Renal pelvis (tissue), 4 donors: ENCODE measurements around the gene CNKSR3. TPM values are rescaled to one million over a fixed set of nuclear protein-coding genes. Genes with fewer than 3 reads are reported as not detected.

Experiments
- DNase-seq: peaks from one replicate; pipeline ENCODE4 v3.0.0-alpha.2; 2013
- polyA plus RNA-seq, 3 donors: library from polyadenylated mRNA; unstranded; fragments of 120-200 nt; gene quantifications; one replicate each; pipeline ENCODE4 v1.2.1, GENCODE V29; 2013; ENCODE audit not compliant: insufficient read length in 3 of 3

Gene CNKSR3
- polyA plus RNA-seq, 3 donors, result 51.9 to 62.0 (median 58.3) TPM

DNA sequence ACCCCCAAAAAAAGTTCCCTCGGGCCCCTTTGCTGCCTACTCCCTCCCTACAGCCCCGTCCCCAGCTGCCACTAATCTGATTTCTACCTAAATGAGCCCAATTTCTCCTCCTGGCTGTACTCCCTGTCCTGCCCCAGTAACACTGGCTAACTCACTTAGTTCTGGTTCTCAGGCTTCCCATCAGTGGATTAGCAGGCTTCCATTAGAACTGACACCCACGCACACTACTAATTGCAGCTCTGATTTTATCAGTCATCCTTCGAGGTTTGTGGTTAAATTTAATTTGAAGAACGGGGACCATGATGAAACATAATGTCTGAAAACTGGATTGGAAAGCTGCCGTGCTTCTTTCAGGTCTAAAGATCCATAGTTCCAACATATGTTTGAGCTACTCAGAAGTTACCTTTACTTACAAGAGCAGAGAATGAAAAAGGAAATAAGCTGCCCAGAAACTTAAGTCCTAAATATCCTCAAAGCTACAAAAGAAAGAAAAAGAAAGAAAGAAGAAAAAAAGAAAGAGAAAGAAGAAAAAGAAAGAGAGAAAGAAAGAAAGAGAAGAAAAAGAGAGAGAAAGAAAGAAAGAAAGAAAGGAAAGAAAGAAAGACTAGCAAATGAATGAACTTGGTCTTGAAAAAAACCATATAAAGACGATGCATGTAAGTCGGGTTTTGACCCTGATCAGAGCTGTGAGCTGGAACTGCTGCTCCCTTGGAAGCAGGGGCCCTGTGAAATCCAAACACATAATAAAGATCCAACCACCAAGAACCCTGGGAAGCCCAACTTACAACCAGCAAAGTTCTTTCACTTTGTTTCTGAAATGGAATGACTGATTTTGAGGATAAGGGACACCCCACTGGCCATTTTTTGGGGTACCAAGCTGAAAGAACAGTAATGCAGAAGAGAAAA is 51.7 kb downstream of the CNKSR3 start:
- no peak for DNase-seq

DNA sequence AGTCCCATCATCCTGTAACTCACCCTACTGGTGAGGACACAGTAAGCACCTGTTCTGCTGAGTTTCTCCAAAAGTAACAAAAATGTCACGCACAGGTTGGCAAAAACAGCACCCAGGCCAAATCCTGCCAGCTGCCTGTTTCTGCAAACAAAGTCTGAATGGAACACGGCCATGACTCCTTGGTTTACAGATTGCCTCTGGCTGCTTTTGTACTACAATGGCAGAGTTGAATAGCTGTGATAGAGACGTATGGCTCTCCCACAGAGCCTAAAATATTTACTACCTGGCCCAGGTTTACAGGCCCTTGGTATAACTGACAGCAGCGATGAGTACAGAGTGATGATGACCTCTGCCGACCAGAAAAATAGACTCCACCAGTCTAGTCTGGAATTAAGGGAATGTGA is 52.6 kb downstream of the CNKSR3 start:
- no peak for DNase-seq

DNA sequence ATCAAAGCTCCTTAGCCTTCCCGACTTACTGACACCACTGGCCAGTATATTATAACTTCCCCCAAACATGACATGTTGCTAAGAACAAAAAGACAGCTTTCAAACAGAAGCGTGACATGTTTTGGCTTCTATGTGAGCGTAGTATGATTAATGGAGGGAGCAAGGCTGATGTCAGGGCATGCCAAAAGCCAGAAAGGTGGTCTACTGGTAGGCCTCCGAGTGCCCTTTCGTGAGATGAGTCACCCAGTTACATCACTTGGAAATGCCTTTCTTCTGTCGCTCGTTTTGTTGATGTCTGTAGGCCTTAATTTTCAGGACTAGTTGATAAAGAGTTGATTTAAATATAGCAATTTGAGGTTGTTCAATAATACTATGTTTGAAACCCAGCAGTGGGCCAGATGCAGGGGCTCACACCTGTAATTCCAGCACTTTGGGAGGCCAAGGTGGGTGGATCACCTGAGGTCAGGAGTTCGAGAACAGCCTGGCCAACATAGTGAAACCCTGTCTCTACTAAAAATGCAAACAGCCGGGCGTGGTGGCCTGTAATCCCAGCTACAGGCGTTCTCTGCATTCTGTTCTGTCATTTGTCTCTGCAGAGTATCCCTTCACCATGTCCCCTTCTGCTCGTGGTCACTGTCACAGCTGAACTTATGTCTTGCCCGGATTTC is 53.3 kb downstream of the CNKSR3 start:
- DNase-seq, result no peak

DNA sequence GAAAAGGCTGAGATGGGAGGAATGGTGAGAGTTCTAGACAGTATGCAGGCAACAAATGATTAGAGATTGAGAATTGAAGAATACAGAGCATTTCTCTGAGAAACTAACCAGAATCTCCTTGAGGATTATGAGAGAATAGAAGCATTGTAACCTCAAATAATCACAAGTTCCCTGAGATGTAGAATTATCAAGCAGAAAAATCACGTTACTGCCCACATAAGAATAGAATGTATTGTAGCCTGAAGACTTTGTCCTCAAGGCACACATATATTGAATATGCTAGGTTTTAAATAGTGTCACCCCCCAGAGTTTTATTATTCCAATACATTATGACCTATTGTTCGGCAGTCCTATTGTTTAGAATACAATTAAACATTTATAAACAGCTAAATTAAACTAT is 57.2 kb downstream of the CNKSR3 start:
- DNase-seq, result no peak

DNA sequence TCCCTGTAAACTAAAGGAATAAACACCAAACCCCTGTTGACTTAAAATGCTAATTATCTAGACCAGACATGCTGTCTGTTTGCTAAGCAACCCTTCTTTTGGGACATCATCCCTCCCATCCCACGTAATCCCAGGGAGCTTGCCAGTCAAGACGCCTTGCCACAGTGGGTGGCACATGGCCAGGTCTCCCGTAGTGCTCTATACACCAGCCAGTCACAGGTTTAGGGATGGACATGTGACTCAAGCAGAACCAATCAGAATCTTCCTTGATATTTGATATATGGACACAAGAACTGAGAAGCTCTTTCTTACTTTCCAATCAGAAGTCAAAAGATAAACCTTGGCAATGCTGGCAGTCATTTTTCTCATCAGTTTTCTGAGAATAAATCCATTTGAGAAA is 60.0 kb downstream of the CNKSR3 start:
- DNase-seq, result no peak

DNA sequence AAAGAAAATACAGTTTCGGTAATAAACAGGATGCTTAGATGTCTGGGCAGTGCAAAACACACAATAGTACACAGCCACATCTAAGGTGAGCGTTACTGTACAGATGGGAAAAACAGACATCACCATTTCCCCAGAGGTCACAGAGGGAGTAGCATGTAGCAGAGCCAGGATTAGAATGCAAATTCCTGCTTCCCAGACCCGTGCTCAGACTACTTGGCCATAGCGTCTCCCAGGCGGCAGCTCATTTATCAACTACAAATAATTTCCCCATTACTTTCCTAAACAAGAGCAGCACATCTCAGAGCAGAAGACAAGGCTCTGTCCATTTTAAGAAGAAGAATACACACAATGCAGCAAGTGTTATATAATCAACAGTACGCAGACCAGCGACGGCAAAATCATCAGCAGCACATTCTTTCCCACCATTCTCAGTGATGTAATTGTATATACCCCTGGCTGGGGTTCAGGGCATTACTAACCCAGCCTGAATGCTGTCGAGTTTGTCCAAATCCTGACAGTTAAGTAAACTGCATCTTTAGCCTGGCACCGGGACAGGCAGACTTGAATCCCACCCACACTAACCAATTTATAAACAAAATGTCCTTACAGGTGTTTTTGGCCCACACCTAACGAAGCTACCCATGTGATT is 61.9 kb downstream of the CNKSR3 start:
- DNase-seq, result peak; percentile 45

DNA sequence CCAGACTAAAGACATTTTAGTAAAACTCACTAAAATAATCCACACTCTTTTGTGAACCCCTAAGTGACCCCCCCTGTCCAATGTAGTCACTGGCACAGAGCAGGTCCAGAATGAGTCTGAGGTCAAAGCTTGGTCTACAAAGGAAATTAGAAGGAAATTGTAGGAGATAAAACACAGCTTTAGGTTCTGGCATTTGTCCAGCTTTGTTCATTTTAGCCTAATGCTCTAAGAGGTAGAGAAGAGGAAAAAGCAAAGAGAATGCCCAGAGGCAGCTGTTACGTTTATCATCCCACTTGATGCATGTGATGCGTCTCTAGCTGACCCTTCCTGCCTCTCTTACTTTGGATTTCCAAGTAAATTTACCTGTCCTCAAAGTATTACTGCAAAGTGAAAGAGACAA is 62.5 kb downstream of the CNKSR3 start:
- DNase-seq, result peak; percentile 66

DNA sequence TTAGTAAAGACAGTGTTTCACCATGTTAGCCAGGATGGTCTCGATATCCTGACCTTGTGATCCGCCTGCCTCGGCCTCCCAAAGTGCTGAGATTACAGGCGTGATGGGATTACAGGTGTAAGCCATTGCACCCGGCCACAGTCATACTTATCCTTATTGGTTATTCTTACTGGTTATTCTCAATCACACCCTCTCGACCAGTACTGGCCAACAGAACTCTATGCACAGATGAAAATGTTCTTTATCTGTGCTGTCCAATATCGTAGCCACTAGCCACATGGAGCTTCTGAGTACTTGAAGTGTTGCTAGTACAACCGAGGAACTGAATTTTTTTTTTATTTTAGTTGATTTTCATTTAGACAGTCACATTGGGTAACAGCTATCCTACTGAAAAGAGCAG is 63.5 kb downstream of the CNKSR3 start:
- DNase-seq, result no peak

DNA sequence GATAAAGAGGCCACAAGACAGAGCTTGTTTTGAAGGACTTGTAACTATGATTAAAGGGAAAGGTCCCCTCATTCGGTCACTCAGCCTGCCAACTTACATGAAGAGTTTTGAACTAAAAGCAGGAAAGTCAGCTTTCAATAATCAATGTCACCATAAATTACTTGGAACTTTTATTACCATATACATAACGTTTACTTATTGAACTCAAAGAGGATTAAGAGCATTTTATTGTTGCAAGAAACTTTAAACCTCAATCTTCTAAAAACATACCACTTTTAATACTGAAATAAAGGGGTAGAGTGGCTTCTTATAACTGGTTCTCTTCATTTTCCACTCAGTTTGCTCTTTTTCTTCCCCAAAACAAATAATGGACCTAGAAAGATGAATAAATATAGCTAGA is 65.1 kb downstream of the CNKSR3 start:
- no peak for DNase-seq

DNA sequence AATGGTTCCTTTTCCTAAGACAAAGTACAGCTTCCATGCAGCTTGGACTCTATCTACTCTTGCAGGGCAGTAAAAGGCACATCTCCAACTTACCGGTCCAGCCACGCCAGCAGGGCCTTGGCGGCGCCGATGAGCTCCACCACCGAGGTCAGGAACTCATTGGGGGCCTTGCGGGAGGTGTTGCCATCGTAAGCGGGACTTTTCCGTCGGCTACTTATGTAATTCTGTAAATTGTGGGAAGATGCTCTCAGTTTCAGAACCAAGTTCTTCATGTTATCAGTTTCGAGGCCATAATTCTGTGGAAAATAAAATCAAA is 68.5 kb downstream of the CNKSR3 start:
- no peak for DNase-seq

DNA sequence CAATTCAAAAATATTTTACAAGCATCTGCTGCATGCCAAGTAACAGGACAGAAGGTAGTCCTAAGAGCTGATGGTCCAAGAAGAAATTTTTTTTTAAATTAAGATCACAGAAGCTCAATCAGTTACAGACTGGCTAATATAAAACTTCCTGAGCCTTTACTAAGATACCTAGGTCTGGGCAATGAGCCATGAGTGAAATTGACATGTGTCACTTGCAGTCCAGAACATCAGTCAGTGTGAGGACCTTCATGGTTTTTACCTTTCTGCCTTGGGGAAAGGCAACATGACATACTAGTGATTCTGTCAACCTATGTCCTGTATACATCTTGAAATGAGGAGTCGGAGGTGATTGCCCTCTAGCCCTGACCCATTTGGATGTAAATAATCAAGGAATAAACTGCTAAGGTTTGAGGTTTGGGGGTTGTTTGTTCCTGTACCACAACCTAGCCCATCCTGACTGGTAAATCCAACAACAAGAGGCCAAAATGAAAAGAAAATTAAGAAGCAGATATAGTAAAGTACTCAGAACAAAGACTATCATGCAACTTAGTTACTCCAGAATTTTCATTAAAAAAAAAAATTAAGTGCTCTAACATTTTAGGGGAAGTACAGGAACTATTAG is 70.0 kb downstream of the CNKSR3 start:
- DNase-seq, result no peak

DNA sequence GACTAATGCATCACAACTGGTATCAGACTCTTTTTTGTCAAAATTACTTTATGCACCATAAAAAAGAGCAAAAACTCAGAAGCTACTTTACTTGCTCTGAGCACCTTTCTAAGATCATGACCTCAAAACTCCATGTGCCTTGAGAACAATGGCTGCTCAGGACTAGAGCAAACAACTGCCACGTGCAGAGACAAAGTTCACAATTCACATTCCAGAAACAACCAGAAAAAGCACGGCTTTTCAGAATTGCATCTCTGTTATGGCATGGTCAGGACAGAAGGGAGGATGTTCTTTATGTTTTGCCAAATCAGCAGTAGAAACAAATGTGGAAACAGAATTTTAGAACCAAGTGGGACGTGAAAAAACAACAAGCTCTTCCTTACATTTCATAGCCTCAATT is 70.5 kb downstream of the CNKSR3 start:
- DNase-seq, result no peak

DNA sequence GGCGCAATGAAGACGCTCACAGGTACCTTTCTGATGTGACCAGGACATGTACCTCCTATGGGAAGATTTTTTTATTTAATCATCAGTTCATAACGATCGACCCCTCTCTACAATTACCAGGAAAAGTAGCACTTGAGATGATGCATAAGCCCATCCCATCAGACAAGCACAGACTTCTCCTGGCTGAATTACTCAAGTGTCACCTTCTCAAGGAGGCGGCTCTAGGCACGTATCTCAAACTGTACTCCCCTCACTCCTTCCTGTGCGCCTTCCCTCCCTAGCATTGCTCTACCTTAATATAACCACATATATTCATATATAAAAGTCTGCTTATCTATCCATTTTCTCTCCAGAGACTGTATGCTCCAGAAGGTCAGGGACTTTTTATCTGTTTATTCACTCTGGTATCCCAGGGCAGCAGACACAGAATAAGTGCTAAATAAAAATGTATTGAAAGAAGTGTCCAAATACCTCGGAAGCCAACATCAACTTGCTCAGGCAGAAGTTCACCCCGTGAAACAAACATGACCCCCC is 71.5 kb downstream of the CNKSR3 start:
- DNase-seq, result no peak

DNA sequence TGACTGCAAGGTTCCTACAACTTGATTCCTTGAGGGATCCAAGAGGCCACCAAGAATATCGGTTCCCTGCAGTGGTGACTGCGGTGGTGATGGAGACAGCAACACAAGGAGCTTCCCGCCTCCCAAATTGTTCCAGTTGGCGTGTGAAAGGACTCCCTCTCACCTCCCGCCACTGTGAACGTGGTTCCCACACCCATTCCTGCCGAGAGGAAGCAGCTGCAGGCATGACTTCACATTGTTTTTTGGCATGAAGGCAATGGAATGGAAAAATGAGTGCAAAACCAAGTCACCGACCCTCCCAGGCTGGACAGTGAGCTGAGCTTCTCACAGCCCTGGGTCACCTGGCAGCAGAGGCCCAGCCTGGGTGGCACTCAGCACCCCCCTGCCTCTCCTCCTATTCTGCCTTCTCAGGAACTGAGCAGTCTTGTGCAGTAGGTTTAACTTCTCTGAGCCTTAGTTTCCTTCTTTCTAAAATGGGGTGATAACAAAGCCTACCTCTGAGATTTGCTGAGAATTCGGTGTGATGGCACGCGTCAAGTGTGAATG is 75.0 kb downstream of the CNKSR3 start:
- no peak for DNase-seq

DNA sequence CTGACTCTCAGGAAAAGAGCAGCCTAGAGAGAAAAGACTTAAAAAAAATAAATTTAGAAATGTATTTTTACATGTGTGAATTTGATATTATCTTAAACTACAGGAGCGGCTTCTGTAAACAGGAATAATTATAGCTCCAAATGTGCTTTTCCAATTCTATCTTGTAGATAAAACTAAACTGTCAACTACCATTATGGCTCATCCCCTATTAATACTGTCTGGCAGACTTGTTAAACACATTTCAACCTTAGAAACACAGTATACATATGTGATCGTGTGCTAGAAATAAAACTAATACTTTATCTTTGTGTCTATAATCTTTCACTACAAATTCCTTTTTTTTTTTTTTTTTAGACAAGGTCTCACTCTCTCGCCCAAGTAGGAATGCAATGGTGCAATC is 75.8 kb downstream of the CNKSR3 start:
- DNase-seq, result no peak

DNA sequence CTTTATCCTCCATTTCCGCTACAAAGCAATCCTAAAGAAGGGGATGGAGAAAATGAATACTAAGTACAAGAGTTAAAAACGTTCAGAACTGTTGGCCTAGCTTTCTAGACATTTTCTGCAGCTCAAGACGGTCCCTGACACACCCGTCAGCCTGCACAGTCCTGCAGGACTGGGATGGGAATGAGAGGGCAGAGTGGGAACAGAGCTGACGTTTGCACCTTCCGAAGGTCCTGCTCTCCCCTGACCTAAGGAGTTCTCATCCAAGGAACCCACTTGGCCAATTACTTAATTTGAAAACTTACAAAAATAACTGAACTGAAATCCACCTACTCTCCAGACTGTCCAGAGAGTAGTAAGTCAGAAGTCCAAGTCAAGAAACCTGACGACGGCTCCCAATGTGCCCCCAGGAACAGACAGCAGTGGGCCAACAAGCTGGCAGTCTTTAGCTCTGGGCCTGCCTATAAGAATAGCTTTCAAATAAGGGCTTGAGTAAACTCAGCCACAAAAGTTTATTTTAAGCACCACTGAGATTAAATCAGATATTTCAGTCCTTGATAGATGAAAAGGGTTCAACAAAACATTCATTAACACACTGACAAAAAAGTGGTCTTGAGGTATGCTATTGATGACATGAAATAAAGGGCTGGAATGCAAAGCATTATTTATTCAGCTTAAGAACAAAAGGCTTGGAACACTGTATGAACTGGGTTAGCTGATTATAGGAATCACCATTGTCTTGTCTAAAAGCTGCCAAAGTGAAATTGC is 76.8 kb downstream of the CNKSR3 start:
- no peak for DNase-seq

DNA sequence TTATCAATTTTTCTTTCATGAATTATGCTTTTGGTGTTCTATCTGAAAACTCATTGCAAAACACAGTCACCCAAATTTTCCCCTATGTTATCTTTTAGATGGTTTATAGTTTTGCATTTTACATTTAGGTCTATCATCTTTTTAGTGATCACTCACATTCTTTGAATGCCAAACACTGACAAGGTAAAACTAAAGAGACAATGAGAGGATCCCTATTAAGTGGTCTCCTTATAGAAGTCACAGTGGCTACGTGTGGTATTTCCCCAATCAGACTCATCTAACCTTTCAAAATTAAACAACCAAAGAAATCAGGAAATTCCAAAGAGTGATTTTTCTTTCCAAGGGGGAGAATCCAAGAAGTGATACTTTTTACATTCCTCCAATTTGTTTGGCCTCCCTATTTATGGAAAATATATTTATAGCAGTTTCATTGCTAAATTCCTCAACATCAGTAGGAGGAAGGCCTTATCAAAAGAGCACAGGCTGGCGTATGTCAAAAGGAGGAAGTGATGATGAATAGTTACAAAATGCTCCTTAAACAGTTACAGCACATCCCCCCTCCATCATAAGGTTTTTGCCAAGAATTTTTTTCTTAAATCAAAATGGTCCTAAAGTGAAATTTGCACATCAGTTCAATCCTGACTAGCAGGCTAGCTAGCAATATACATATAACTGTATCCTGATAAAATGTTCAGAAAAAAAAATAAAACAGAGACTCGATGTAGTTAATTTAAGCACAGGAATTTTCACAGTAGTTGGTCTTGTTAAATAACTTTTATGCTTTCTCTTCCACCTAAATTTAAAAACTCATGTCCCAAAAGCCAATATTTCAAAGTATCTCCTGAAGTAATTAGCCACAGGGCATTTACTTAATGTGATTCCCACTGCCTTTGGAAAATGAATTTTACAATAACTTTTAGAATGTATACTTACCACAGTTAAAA is 77.7 kb downstream of the CNKSR3 start:
- DNase-seq, result no peak

DNA sequence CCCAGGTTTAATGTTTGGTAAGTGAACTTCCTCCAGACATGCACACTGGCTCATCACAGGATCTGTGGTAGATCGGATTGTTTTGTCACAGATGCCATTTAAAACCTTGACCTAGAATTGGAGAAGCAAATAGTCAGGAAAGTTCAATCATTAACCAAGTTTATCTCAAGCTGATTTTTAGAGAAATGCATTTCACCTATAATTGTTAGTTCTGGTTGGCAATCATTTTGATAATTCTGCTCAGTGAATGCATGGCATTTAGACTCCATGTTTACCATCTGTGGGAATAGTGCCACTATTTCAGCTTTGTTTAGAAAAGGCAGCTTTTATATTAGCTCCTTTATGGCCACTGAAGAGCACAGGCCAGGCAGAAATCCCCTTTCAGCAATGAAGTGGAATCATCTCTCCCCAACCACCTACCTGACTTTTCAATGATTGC is 80.0 kb downstream of the CNKSR3 start:
- no peak for DNase-seq

DNA sequence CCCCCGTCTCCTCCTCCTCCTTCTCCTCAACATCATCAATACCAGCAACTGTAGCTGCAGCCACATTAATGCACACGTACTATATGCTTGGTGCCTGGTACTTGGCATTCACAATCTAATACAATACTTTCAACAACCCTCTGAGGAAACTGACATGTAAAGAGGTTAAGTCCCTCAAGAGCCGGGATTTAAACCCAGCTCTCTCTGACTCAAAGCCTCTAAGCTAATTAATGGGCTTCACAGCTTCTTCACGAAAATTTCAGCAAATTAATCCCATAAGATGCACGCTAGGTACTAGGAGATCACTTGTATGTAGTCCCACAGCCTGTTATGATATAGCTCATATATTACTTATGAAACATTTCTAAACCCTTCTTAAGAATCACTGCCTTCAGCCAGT is 80.8 kb downstream of the CNKSR3 start:
- no peak for DNase-seq

DNA sequence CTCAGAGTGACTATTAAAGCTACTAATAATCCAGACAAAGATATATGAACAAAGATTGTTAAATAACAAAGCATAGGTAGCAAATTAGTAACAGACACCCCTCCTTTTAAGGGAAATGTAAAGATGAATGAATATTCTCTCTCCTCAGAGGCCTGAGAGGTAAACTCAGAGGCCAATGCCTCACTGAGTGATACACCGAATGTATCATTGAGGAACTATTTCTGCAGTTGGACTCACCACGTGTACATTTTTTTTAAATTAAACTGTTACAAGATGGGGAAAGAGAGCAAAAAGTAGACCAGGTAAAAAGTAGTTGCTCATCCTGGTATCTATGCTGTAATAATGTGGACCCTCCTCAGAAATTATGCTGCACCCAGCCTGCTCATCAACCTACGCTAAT is 81.6 kb downstream of the CNKSR3 start:
- DNase-seq, result no peak
